Measurements from ENCODE around the gene ADCY4.
A peak's percentile ranks its signal among the peaks of the same experiment; 100 is the strongest.
"Not testable (repeated sequence)": the region's sequence is repeated elsewhere in the genome, so short reads cannot be mapped to it uniquely, and the experiment has no call there.

ADCY4 gene

GRCh38 chr14:24334431-24335291, at the start of gene ADCY4:
Gene ADCY4, minus strand, starts transcription at chr14:24335071. Its CDS starts 419 bp downstream, at chr14:24334652.
- DNase-seq: no peak

- DNase-seq: no peak
These were observed 49.3 kb upstream of the ADCY4 start for GRCh38 chr14:24384169-24384568.

- no peak for DNase-seq
These were observed 47.1 kb upstream of the ADCY4 start for GRCh38 chr14:24382064-24382371.

- DNase-seq: no peak
These were observed 46.6 kb upstream of the ADCY4 start for GRCh38 chr14:24381363-24382063.

- DNase-seq: no peak
These were observed 45.2 kb upstream of the ADCY4 start for GRCh38 chr14:24379907-24380730.

GRCh38 chr14:24378981-24379906, 44.4 kb upstream of the ADCY4 start:
- no peak for DNase-seq

- no peak for DNase-seq
These were observed 43.5 kb upstream of the ADCY4 start for GRCh38 chr14:24378327-24378726.

GRCh38 chr14:24377657-24378056, 42.8 kb upstream of the ADCY4 start:
- DNase-seq: no peak

- DNase-seq: no peak
These were observed 42.3 kb upstream of the ADCY4 start for GRCh38 chr14:24377126-24377525.

- no peak for DNase-seq
These were observed 41.7 kb upstream of the ADCY4 start for GRCh38 chr14:24376448-24377070.

GRCh38 chr14:24372701-24373416, 38.0 kb upstream of the ADCY4 start:
- no peak for DNase-seq

- not testable (repeated sequence) for DNase-seq
These were observed 36.7 kb upstream of the ADCY4 start for GRCh38 chr14:24371605-24372004.

- no peak for DNase-seq
These were observed 35.9 kb upstream of the ADCY4 start for GRCh38 chr14:24370748-24371147.

- no peak for DNase-seq
These were observed 35.2 kb upstream of the ADCY4 start for GRCh38 chr14:24369907-24370687.

GRCh38 chr14:24369463-24369862, 34.6 kb upstream of the ADCY4 start:
- no peak for DNase-seq

GRCh38 chr14:24368562-24369252, 33.8 kb upstream of the ADCY4 start:
- peak; percentile 16 for DNase-seq

GRCh38 chr14:24368212-24368561, 33.3 kb upstream of the ADCY4 start:
- no peak for DNase-seq

GRCh38 chr14:24367514-24368211, 32.8 kb upstream of the ADCY4 start, which contains the start of gene NFATC4:
Gene NFATC4, plus strand, starts transcription at chr14:24368184. Its CDS starts 157 bp downstream, at chr14:24368341.
- peak; percentile 38 for DNase-seq
